ENCODE results near the gene AQP12A.

GRCh38 chr2:240642806-240643092 is 48.9 kb upstream of the AQP12A start:
- TF ChIP-seq GATA3 (IDR thresholded peaks at IDR 0.05; ENCODE audit: low read depth, low read length), result no peak
- TF ChIP-seq GATA2 (IDR thresholded peaks at IDR 0.05; ENCODE audit: low read depth, low read length), result no peak
